Fibroblast of the aortic adventitia (primary cell): ENCODE data around the gene TADA3. TPM values are rescaled to one million over a fixed set of nuclear protein-coding genes. Genes with fewer than 3 reads are reported as not detected.

ENCODE experiments used
- DNase-seq: peaks from one replicate; pipeline ENCODE4 v3.0.0-alpha.2; 2010; ENCODE audit warnings: low read depth
- H3K4me3 ChIP-seq: 2 replicates; pipeline ENCODE4 v1.5.1; 2011; ENCODE audit warnings: low read depth, mild to moderate bottlenecking, control low read depth, low read length, moderate library complexity
- CTCF ChIP-seq: IDR thresholded peaks from 2 replicates; pipeline ENCODE4 v1.5.1; 2011; ENCODE audit warnings: mild to moderate bottlenecking, low read length, control low read depth, inconsistent platforms; ENCODE audit not compliant: insufficient read depth
- total RNA-seq: library from RNA; depleted of rRNA; stranded (reverse); fragments of >200 nt; gene quantifications from 2 replicates; pipeline ENCODE4 v1.2.3, GENCODE V29; 2012; ENCODE audit warnings: low replicate concordance

The TADA3 gene
- total RNA-seq, 1 donor: 74.2 TPM

- no peak for DNase-seq
- H3K4me3 ChIP-seq: no peak overlapping the region
- TF ChIP-seq CTCF: no peak
Measured at GRCh38 chr3:9806137-9806536, 13.9 kb upstream of the TADA3 start.

- DNase-seq: no peak
- TF ChIP-seq CTCF: no peak
- H3K4me3 ChIP-seq: no peak overlapping the region
Measured at GRCh38 chr3:9804996-9805395, 12.7 kb upstream of the TADA3 start.

GRCh38 chr3:9803494-9803893 is 11.2 kb upstream of the TADA3 start:
- no peak overlapping the region for H3K4me3 ChIP-seq
- no peak for TF ChIP-seq CTCF
- no peak for DNase-seq

DNA sequence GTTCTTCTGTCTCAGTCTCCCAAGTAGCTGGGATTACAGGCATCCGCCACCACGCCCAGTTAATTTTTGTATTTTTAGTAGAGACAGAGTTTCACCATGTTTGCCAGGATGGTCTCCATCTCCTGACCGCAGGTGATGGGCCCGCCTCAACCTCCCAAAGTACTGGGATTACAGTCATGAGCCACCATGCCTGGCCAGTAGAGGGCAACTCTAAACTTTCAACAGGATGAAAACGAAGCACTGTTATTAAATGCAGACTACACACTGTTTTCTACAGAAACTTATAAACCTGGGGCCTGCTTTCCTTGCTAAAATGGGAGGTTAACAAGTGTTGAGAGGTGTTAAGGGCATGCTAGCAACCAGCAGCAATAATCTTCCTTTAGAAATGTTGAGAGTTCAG is 8.3 kb upstream of the TADA3 start:
- no peak overlapping the region for H3K4me3 ChIP-seq
- DNase-seq: no peak
- TF ChIP-seq CTCF: peak; percentile 14

GRCh38 chr3:9797196-9797945 is 5.1 kb upstream of the TADA3 start:
- no peak for DNase-seq
- H3K4me3 ChIP-seq: no peak overlapping the region
- no peak for TF ChIP-seq CTCF

DNA sequence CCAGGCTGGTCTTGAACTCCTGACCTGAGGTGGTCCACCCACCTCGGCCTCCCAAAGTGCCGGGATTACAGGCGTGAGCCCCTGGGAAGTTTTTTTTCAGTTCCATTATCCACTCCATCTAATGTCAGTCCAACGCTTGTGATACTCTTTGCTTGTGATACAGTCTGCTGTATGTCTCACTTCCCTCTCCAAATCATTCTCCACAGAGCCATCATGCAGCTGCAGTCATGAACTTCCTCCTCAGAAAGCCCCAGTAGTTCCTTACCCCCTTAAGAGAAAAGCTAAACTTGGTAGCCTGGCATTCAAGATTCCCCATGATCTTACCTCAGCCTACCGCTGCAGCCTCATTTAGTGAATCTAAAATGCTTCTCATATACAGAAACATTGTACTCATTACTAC is 2.9 kb upstream of the TADA3 start:
- no peak overlapping the region for H3K4me3 ChIP-seq
- TF ChIP-seq CTCF: no peak
- no peak for DNase-seq

DNA sequence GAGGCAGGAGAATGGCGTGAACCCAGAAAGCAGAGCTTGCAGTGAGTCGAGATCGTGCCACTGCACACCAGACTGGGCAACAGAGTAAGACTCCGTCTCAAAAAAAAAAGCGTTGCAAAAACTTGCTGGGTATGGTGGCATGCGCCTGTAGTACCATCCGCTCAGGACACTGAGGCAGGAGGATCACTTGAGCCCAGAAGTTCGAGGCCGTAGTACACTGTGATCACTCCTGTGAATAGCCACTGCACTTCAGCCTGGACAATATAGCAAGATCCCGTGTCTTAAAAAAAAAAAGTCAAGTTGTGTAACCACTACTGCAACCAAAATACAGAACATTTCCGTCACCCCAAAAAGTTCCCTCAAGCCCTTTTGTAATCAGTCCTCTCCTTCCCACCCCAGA is 2.1 kb upstream of the TADA3 start:
- DNase-seq: no peak
- no peak overlapping the region for H3K4me3 ChIP-seq
- TF ChIP-seq CTCF: no peak
